CD4-positive, alpha-beta memory T cell (primary cell): ENCODE measurements around the gene SLC35E1. TPM values are rescaled to one million over a fixed set of nuclear protein-coding genes. Genes with fewer than 3 reads are reported as not detected.
"Not testable (repeated sequence)": the region's sequence is repeated elsewhere in the genome, so short reads cannot be mapped to it uniquely, and the experiment has no call there.

Experiments
- CTCF ChIA-PET: fragments of 350-600 bp; sonication (Branson Sonifier 250); formaldehyde crosslinking; loops from one replicate; lab custom pipeline; 2021; ENCODE audit warnings: inconsistent platforms; ENCODE audit not compliant: partially characterized antibody; lab: Charles Lee
- POLR2A ChIA-PET: fragments of 350-600 bp; sonication (Branson Sonifier 250); formaldehyde crosslinking; loops from one replicate; lab custom pipeline; 2021; ENCODE audit not compliant: partially characterized antibody; lab: Charles Lee
- DNase-seq, 5 donors: peaks; one replicate each; pipeline versions ENCODE4 v3.0.0 to v3.0.0-alpha.2; 2020 to 2022; ENCODE audit warnings: mixed read lengths in 1 of 5
- H3K27ac ChIP-seq: one replicate; pipeline ENCODE4 v1.7.0; 2013; ENCODE audit warnings: low read depth, low read length
- H3K27me3 ChIP-seq: 2 replicates; pipeline ENCODE4 v1.7.0; 2013; ENCODE audit warnings: mild to moderate bottlenecking, low read length, moderate library complexity; ENCODE audit not compliant: insufficient read depth
- H3K36me3 ChIP-seq: 2 replicates; pipeline ENCODE4 v1.7.0; 2013; ENCODE audit warnings: mild to moderate bottlenecking, low read length, moderate library complexity; ENCODE audit not compliant: insufficient read depth
- H3K4me1 ChIP-seq: 2 replicates; pipeline ENCODE4 v1.7.0; 2013; ENCODE audit warnings: mild to moderate bottlenecking, low read length, moderate library complexity; ENCODE audit not compliant: insufficient read depth
- H3K4me3 ChIP-seq, 2 donors: one replicate each; pipeline ENCODE4 v1.7.0; 2013; ENCODE audit warnings: low read length in 2 of 2, mild to moderate bottlenecking in 1 of 2
- H3K9me3 ChIP-seq, 2 donors: one replicate each; pipeline ENCODE4 v1.7.0; 2013; ENCODE audit warnings: low read length in 2 of 2, control low read depth in 1 of 2; ENCODE audit not compliant: control insufficient read depth in 1 of 2
- H3K27ac Mint-ChIP-seq, 7 donors: one replicate each; pipeline ENCODE4 v1.8.0; 2020 to 2021; ENCODE audit warnings: mixed read lengths in 7 of 7, mild to moderate bottlenecking in 6 of 7, inconsistent platforms in 3 of 7, moderate library complexity in 3 of 7
- H3K27me3 Mint-ChIP-seq, 2 donors: one replicate each; pipeline ENCODE4 v1.8.0; 2020 to 2021; ENCODE audit warnings: mixed read lengths in 2 of 2
- H3K36me3 Mint-ChIP-seq, 2 donors: one replicate each; pipeline ENCODE4 v1.8.0; 2020 to 2021; ENCODE audit warnings: mixed read lengths in 2 of 2, inconsistent platforms in 1 of 2, mild to moderate bottlenecking in 1 of 2
- H3K4me1 Mint-ChIP-seq, 4 donors: one replicate each; pipeline ENCODE4 v1.8.0; 2020 to 2021; ENCODE audit warnings: mixed read lengths in 4 of 4, mild to moderate bottlenecking in 1 of 4
- H3K4me3 Mint-ChIP-seq, 8 donors: one replicate each; pipeline ENCODE4 v1.8.0; 2020 to 2021; ENCODE audit warnings: mixed read lengths in 8 of 8, mild to moderate bottlenecking in 7 of 8, moderate library complexity in 6 of 8, inconsistent platforms in 3 of 8
- H3K9me3 Mint-ChIP-seq, 8 donors: one replicate each; pipeline ENCODE4 v1.8.0; 2020 to 2021; ENCODE audit warnings: mixed read lengths in 8 of 8, mild to moderate bottlenecking in 5 of 8, inconsistent platforms in 3 of 8, moderate library complexity in 1 of 8
- intact Hi-C: fragments of 100-400 bp; cut with micrococcal nuclease; formaldehyde crosslinking; loops from one replicate; pipeline ENCODE4 v1.15.1; 2023
- polyA plus RNA-seq, 2 donors: library from polyadenylated mRNA; unstranded; fragments of 300-500 nt; fragmentation: Illumina TruSeq; gene quantifications; one replicate each; pipeline ENCODE4 v1.2.3, GENCODE V29; 2021
- total RNA-seq, 2 experiments: library from RNA; stranded (reverse); gene quantifications; one replicate each; pipeline ENCODE4 v1.2.3, GENCODE V29; 2021

The SLC35E1 gene
- total and polyA plus RNA-seq, 4 experiments from 2014 or later = 15.3 to 38.8 (median 35.3) TPM

- Histone ChIP-seq H3K9me3 (no peaks in the 10 kb centered on the region), H3K4me3 (no peak overlapping the region), H3K4me1 (peaks cover 17% of the 10 kb centered on the region), H3K36me3 (peaks cover 34% of the 10 kb centered on the region), H3K27ac (no peak overlapping the region), H3K27me3 (no peaks in the 10 kb centered on the region)
- no peak for DNase-seq
- CTCF ChIA-PET = no interaction called here
- intact Hi-C loops = no loop called here
- H3K9me3 Mint-ChIP-seq = no peaks in the 10 kb centered on the region
- no peaks in the 10 kb centered on the region for H3K27me3 Mint-ChIP-seq
- H3K27ac Mint-ChIP-seq = peak overlapping the region in 5 of 7 donors; percentile 30 to 86 (median 74)
- H3K36me3 Mint-ChIP-seq = peaks cover 41 to 49% of the 10 kb centered on the region in 2 donors
- H3K4me3 Mint-ChIP-seq = no peak overlapping the region
- H3K4me1 Mint-ChIP-seq = peaks cover 14 to 25% (median 19%) of the 10 kb centered on the region in 4 donors
- POLR2A ChIA-PET = interaction anchor here (1.6 kb wide), 1 partner anchor 18 kb away, joined by 4 read pairs; no protein-coding TSS in a partner anchor
Measured at GRCh38 chr19:16561382-16561781, 10.8 kb downstream of the SLC35E1 start.

- no peaks in the 10 kb centered on the region for H3K9me3 ChIP-seq
- H3K9me3 Mint-ChIP-seq = no peaks in the 10 kb centered on the region
- H3K36me3 ChIP-seq = peaks cover 44% of the 10 kb centered on the region
- H3K27ac Mint-ChIP-seq = peak overlapping the region in 4 of 7 donors; percentile 3 to 89 (median 38)
- H3K36me3 Mint-ChIP-seq = peaks cover 37 to 55% of the 10 kb centered on the region in 2 donors
- peaks cover 2% of the 10 kb centered on the region for H3K4me1 ChIP-seq
- intact Hi-C loops = no loop called here
- H3K27ac ChIP-seq = no peak overlapping the region
- no peak for DNase-seq
- peaks cover 9 to 15% (median 12%) of the 10 kb centered on the region in 4 donors for H3K4me1 Mint-ChIP-seq
- H3K27me3 Mint-ChIP-seq = no peaks in the 10 kb centered on the region
- H3K27me3 ChIP-seq = no peaks in the 10 kb centered on the region
- ChIA-PET POLR2A (interaction anchor here (1.2 kb wide), 1 partner anchor 17 kb away, joined by 3 read pairs; the partner anchor contains the start of gene CHERP), CTCF (no interaction called here)
- no peak overlapping the region for H3K4me3 Mint-ChIP-seq
- H3K4me3 ChIP-seq = no peak overlapping the region
Measured at GRCh38 chr19:16559780-16560276, 12.4 kb downstream of the SLC35E1 start.

DNA sequence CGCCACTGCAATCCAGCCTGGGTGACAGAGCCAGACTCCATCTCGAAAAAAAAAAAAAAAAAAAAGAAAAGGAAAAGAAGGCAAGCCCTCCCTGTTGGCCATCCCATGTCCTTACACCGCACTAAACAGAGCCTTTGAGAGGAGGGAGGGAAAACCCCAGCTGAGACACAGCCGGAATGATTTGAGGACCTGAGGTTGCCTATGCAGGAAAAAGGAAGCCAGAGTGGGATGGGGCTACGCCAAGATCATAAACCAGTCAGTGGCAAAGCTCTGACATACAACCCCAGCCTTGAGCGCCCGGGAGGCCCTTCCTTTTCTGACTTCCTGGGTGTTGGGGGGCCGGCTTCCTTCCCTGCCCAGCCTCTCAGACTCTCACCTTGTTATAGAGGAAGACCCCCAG lies 17.4 kb downstream of the SLC35E1 start:
- Mint-ChIP-seq H3K9me3 (no peaks in the 10 kb centered on the region), H3K4me3 (no peak overlapping the region), H3K36me3 (peaks cover 23 to 53% of the 10 kb centered on the region in 2 donors), H3K27me3 (no peaks in the 10 kb centered on the region), H3K27ac (peak overlapping the region in 3 of 7 donors; percentile 4 to 75 (median 64)), H3K4me1 (peaks cover 3 to 13% (median 5%) of the 10 kb centered on the region in 4 donors)
- no peaks in the 10 kb centered on the region for H3K9me3 ChIP-seq
- CTCF ChIA-PET = no interaction called here
- intact Hi-C loops = no loop called here
- H3K4me3 ChIP-seq = no peak overlapping the region
- no peaks in the 10 kb centered on the region for H3K27me3 ChIP-seq
- H3K36me3 ChIP-seq = peaks cover 40% of the 10 kb centered on the region
- no peak for DNase-seq
- no peak overlapping the region for H3K27ac ChIP-seq
- POLR2A ChIA-PET = interaction anchor here (0.8 kb wide), 1 partner anchor 14 kb away, joined by 3 read pairs; no protein-coding TSS in a partner anchor
- H3K4me1 ChIP-seq = no peaks in the 10 kb centered on the region

GRCh38 chr19:16551902-16552301 lies 20.3 kb downstream of the SLC35E1 start:
- H3K4me1 ChIP-seq, POLR2A ChIA-PET, H3K27me3 ChIP-seq, H3K9me3 Mint-ChIP-seq, intact Hi-C loops, H3K27me3 Mint-ChIP-seq, H3K27ac ChIP-seq, CTCF ChIA-PET, H3K4me3 ChIP-seq, H3K9me3 ChIP-seq, DNase-seq, H3K4me3 Mint-ChIP-seq: not testable (repeated sequence)
- Mint-ChIP-seq H3K27ac (peak overlapping the region in 2 of 7 donors; percentile 4 to 36), H3K36me3 (peaks cover 19 to 47% of the 10 kb centered on the region in 2 donors), H3K4me1 (peaks cover 4 to 14% (median 5%) of the 10 kb centered on the region in 4 donors)
- H3K36me3 ChIP-seq = peaks cover 34% of the 10 kb centered on the region

- no peak overlapping the region for H3K4me3 ChIP-seq
- H3K27me3 ChIP-seq = no peaks in the 10 kb centered on the region
- Mint-ChIP-seq H3K4me3 (no peak overlapping the region), H3K27ac (peak overlapping the region in 1 of 7 donors; percentile 8), H3K27me3 (no peaks in the 10 kb centered on the region), H3K4me1 (peaks cover 11 to 28% (median 15%) of the 10 kb centered on the region in 4 donors), H3K9me3 (no peaks in the 10 kb centered on the region), H3K36me3 (peaks cover 19 to 30% of the 10 kb centered on the region in 2 donors)
- intact Hi-C loops = no loop called here
- no peak overlapping the region for H3K27ac ChIP-seq
- no peaks in the 10 kb centered on the region for H3K9me3 ChIP-seq
- POLR2A ChIA-PET = interaction anchor here (1.2 to 2.0 kb wide), 3 partner anchors 36 to 108 kb away, joined by 3 to 7 read pairs (median 4); no protein-coding TSS in a partner anchor
- CTCF ChIA-PET = interaction anchor here (0.9 kb wide), 1 partner anchor 17 kb away, joined by 3 read pairs; no protein-coding TSS in a partner anchor
- peaks cover 13% of the 10 kb centered on the region for H3K4me1 ChIP-seq
- DNase-seq = no peak
- peaks cover 16% of the 10 kb centered on the region for H3K36me3 ChIP-seq
Measured at GRCh38 chr19:16548956-16549355, 23.3 kb downstream of the SLC35E1 start.

DNA sequence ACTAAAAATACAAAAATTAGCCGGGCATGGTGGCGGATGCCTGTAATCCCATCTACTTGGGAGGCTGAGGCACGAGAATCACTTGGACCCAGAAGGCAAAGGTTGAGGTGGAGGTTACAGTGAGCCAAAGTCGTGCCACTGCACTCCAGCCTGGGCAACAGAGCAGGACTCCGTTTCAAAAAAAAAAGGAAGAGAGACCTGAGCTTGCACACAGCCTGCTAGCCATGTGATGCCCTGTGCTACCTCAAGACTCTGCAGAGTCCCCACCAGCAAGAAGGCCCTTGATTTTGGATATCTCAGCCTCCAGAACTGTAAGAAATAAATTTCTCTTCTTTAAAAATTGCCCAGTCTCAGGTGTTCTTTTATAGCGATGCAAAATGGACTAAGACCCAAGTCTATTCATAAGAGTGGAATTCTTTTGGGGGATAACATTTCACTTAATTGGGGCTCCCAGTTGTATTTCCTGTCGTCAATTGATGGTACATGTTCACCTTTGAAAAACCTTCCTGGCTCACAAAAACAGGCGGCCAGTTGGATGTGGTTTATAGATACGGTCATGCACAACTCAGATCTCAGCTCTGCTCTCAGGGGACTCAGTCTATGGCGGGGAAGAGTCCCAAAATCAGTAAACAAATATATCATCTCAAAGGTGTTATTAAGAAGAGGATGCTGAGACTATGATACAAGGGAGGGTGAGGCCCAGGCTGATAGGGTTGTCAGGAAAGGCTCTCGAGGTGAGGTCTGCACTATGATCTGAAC lies 27.6 kb downstream of the SLC35E1 start:
- ChIA-PET CTCF (no interaction called here), POLR2A (interaction anchor here (0.6 to 0.9 kb wide), 2 partner anchors 23 to 74 kb away, joined by 3 read pairs; no protein-coding TSS in a partner anchor)
- H3K9me3 Mint-ChIP-seq = no peaks in the 10 kb centered on the region
- peaks cover 25 to 47% (median 35%) of the 10 kb centered on the region in 4 donors for H3K4me1 Mint-ChIP-seq
- peak overlapping the region; percentile 34 to 89 (median 67) for H3K27ac Mint-ChIP-seq
- Histone ChIP-seq H3K36me3 (no peaks in the 10 kb centered on the region), H3K27me3 (no peaks in the 10 kb centered on the region), H3K4me1 (peaks cover 45% of the 10 kb centered on the region), H3K27ac (no peak overlapping the region), H3K4me3 (no peak overlapping the region), H3K9me3 (no peaks in the 10 kb centered on the region)
- intact Hi-C loops = loop anchor here (5.0 kb wide), 1 partner anchor 72 kb away; the partner anchor contains the start of gene EPS15L1
- peak in 2 of 5 donors; percentile 11 to 19 for DNase-seq
- no peaks in the 10 kb centered on the region for H3K27me3 Mint-ChIP-seq
- peak overlapping the region; percentile 2 to 75 (median 48) for H3K4me3 Mint-ChIP-seq
- H3K36me3 Mint-ChIP-seq = peaks cover 8 to 13% of the 10 kb centered on the region in 2 donors

GRCh38 chr19:16543734-16544133 lies 28.5 kb downstream of the SLC35E1 start:
- H3K36me3 ChIP-seq, H3K4me3 ChIP-seq, H3K9me3 Mint-ChIP-seq, H3K9me3 ChIP-seq, DNase-seq, H3K27me3 ChIP-seq, H3K27me3 Mint-ChIP-seq: not testable (repeated sequence)
- peaks cover 14% of the 10 kb centered on the region in 2 donors for H3K36me3 Mint-ChIP-seq
- H3K4me3 Mint-ChIP-seq = peak overlapping the region; percentile 89 to 97 (median 92)
- Histone ChIP-seq H3K27ac (peak overlapping the region; percentile 77), H3K4me1 (peaks cover 52% of the 10 kb centered on the region)
- CTCF ChIA-PET = interaction anchor here (0.6 to 1.4 kb wide), 3 partner anchors 16 to 228 kb away, joined by 3 to 4 read pairs (median 3); no protein-coding TSS in a partner anchor
- H3K4me1 Mint-ChIP-seq = peaks cover 27 to 53% (median 39%) of the 10 kb centered on the region in 4 donors
- intact Hi-C loops = loop anchor here (5.0 kb wide), 1 partner anchor 71 kb away; the partner anchor contains the start of gene EPS15L1
- peak overlapping the region; percentile 19 to 95 (median 91) for H3K27ac Mint-ChIP-seq
- POLR2A ChIA-PET = interaction anchor here (0.7 to 2.5 kb wide), 7 partner anchors 19 to 117 kb away, joined by 3 to 20 read pairs (median 6); partner anchors contain the start of genes MED26, SMIM7 and TMEM38A
